OCI-LY7 (cell line): ENCODE results near the gene HMOX2.

Experiments used
- EZH2phosphoT487 ChIP-seq: fragments of 200-600 bp; sonication (generic); IDR thresholded peaks from 2 replicates; pipeline ENCODE4 v1.6.1; 2018; ENCODE audit warnings: low read depth, borderline replicate concordance, mild to moderate bottlenecking, mixed run types, antibody characterized with exemption, low read length, moderate library complexity, mixed read lengths
- TF ChIP-seq, protein P1 (sequence below): fragments of 200-600 bp; sonication (generic); conservative IDR thresholded peaks from 2 replicates; pipeline ENCODE4 v1.5.1; 2014; ENCODE audit warnings: mild to moderate bottlenecking, antibody characterized with exemption, low read length, moderate library complexity, mixed read lengths

DNA sequence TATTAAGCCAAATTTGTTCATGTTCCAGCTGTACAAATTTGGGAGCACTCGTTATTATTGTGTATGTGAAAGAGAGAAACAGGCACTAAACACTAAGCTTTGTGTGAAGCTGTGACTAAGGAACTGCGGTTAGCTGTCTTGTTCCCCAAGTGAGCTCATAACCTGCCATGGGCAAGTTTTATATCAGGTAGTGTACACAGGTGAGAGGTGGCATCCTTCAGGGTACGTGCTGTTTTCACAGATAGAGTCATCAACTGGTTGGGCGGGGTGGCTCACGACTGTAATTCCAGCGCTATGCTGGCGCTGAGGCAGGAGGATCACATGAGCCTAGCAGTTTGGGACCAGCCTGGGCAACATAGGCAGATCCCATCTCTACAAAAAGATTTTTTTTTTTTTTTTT lies 47.7 kb upstream of the HMOX2 start:
- TF ChIP-seq, protein P1, sequence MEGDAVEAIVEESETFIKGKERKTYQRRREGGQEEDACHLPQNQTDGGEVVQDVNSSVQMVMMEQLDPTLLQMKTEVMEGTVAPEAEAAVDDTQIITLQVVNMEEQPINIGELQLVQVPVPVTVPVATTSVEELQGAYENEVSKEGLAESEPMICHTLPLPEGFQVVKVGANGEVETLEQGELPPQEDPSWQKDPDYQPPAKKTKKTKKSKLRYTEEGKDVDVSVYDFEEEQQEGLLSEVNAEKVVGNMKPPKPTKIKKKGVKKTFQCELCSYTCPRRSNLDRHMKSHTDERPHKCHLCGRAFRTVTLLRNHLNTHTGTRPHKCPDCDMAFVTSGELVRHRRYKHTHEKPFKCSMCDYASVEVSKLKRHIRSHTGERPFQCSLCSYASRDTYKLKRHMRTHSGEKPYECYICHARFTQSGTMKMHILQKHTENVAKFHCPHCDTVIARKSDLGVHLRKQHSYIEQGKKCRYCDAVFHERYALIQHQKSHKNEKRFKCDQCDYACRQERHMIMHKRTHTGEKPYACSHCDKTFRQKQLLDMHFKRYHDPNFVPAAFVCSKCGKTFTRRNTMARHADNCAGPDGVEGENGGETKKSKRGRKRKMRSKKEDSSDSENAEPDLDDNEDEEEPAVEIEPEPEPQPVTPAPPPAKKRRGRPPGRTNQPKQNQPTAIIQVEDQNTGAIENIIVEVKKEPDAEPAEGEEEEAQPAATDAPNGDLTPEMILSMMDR = no peak
- no peak for TF ChIP-seq EZH2phosphoT487
